KG1 (cell line): Measurements from ENCODE around the gene MCHR1.
A peak's percentile ranks its signal among the peaks of the same experiment; 100 is the strongest.
"Not testable (repeated sequence)": the region's sequence is repeated elsewhere in the genome, so short reads cannot be mapped to it uniquely, and the experiment has no call there.

ENCODE experiments used
- DNase-seq: peaks from one replicate; lab custom pipeline; 2025; lab: John Stamatoyannopoulos, UW

Gene MCHR1

DNA sequence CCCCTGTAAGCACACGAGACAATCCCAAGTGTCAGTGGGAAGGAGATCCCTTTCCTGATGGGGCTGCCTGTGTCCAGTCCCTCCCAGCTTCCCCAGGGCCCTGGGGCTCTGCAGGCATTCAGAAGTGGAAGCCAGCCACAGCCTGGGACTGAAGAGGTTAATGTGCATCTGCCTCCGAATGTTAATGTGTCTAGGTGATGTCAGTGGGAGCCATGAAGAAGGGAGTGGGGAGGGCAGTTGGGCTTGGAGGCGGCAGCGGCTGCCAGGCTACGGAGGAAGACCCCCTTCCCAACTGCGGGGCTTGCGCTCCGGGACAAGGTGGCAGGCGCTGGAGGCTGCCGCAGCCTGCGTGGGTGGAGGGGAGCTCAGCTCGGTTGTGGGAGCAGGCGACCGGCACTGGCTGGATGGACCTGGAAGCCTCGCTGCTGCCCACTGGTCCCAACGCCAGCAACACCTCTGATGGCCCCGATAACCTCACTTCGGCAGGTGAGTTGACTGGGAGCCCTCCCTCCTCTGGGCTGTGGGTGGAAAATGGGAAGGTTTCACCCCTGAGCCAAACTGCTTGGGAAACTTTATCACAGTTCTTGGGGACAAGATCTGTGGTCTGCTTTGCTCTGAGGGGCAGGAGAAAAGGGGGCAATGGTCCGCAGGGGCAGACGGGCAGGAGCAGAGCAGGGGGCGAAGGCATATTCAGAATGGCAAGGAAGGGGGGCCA lies at the start of gene MCHR1:
Gene MCHR1, plus strand, starts transcription at position 236 of the 715 bp plus-strand sequence. Its CDS starts 169 bp downstream, at position 405.
- no peak for DNase-seq

GRCh38 chr22:40631925-40632324 lies 47.4 kb upstream of the MCHR1 start:
- no peak for DNase-seq

GRCh38 chr22:40633036-40633435 lies 46.2 kb upstream of the MCHR1 start:
- DNase-seq = no peak

DNA sequence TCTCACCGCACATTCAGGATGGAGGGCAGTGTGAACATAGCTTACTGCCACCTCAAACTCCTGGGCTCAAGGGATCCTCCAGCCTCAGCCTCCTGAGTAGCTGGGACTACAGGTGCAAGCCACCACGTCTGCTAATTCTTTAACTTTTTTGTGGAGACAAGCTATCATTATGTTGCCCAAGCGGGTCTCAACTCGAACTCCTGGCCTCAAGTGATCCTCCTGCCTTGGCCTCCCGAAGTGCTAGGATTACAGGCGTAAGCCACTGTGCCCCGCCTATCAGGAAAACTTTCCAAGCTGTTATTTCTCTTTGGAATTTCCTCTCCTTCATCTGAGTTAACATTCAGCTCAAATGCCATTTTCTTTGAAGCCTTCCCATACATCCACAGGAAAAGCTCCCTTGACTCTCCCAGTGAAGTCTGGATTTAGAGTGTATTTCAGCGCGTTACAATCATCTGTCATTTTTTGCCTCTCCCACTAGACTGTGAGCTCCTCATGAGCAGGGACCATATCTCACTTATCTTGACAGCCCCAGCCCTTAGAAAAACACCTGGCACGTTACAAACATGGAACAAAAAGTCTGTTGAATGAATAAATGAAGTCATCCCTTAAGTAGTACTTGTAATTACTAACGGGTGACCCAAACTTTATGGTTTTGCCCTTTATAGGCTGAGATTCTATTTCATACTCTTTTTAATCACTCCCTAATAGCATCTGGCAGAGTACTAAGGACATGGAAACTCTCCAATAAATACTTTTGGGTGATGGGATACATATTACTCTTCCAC lies 45.0 kb upstream of the MCHR1 start:
- no peak for DNase-seq

DNA sequence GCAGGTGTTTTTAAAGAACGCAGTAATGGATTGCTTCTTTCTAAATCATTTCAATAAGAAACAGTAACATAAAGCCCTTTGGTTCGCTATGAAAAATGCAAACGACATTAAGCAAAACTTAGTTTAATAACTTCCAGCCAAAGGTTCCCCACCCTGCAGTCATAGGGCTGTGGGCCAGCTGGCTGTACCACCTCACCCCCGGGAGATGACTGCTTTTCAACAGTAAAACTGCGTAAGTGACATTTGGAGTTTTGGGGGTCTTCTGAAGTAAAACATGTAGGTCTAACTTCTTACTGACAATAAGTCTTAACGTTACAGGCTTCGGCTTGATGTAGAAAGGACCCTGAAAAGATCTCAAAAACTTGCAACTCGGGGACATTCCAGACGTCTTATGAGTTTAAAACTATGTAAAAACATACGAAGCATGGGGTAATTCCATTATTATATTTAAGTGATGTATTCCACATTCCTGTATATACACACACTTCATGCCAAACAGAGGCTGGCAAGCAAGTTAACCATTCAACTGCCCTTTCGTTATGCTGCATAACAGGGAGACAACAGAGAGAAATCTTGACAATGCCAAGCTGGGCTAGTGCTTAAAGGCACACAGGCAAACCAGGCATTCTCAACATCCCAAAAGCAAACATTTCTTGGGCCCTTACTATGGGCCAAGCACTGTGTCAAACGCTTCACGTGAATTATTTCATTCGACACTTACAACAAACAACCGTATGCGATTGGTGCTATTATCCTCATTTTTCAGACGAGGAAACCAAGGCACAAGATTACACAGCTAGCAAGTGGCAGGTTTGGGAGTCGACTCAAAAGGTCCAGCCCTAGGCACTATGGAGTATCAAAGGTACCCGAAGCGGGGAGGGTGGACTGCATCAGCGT lies 44.0 kb upstream of the MCHR1 start:
- no peak for DNase-seq

DNA sequence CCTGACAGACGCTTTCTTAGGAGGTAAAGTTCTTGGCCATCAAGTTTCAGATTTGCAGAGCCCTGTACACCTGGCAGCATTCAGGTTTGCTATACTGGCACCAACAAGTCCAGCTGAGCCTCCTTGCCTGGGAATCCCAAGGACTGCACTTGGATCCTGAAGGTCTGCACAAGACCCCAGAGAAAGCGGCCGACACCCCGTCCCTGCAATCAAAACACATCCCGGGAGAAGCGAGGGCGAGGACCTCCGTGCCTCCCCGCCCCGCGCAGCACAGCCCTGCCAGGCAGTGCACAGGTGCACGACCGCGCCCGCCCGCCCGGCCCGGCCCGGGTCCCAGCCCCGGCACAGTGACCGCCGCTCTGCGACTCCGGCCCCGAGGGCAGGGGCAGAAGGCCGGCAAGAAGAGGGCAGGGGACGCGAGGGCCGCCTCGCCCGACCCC lies 43.3 kb upstream of the MCHR1 start:
- DNase-seq = no peak

DNA sequence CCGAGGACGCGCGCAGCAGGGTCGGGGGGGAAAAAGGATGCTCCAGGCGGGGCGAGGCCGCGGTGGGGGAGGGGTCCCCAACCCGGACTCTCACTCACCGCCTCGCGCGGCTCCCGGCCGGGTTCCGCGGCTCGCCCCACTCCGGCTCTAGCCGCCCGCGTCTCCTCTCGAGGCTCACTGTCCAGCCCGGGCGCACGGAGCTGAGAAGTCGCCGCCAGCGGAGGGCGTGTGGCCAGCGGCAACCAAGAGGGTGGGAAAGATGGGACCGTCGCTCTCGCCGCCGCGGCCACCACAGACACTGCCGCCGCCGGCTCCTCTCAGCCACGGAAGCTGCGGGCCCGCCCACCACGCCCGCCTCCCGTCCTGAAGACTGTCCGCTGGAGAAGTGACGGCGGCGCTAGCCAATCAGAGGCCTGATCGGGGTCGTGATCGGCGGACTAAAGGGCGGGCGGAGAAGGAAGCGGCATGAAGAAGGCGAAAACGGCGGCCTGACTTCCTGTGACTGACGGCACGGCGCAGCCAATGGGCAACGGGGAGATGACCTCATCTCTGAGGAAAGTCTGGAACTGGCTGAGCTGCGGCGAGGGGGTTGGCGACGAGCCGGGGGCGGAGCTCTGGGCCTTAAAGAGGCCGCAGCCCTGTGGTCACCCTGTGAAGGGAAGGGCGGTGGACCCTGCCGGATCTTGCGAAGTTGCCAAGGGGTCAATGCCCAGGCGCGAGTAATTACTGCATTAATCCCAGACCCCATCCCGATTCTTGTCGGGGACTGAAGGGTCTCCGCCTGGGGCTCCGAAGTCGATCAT lies 42.7 kb upstream of the MCHR1 start, which contains the start of gene MRTFA:
Gene MRTFA, minus strand, starts transcription at position 340 of the 803 bp plus-strand sequence.
- DNase-seq = peak; percentile 98

DNA sequence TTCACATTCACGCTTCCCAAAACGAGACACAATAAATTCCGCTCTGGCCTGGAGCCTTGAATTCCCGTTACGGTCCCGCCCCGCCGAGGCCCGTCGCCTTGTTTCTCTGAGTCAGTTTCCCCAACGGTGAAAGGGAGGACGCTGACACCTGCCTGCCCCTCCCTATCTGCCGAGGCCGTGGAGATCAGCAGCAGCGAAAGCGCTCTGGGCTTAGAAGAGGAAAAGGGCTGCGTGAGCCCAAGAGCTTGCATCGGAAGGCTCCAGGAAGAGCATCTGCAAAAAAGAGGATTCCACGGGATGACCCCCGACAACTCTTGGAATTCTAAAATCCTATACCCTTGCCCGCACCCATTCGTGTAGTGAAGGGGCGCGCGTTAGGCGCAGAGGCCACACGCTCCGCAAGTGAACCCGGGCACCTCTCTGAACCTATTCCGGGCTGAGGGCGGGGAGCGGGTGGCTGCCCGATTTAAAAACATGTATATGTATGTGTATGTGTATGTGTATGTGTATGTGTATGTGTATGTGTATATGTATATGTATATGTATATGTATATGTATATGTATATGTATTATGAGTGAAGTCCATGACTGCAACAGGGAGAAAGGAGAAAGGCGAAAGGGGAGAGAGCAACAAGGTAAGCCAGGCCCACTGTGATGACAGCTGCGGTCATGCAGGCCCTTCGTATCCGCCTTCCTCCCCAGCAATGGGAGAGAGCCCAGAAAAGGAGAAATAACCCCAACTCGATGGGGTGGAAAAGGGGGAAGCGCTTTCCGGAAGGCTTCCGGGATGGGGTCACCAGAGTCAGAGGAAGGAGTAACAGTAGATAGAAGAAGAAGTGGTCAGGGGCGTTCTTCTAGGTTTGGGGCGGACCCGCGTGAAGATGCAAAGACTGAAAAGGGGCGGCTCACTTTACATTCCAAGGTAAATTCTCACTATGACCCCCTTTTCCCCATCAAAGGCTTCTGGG lies 41.8 kb upstream of the MCHR1 start:
- DNase-seq = peak; percentile 62

DNA sequence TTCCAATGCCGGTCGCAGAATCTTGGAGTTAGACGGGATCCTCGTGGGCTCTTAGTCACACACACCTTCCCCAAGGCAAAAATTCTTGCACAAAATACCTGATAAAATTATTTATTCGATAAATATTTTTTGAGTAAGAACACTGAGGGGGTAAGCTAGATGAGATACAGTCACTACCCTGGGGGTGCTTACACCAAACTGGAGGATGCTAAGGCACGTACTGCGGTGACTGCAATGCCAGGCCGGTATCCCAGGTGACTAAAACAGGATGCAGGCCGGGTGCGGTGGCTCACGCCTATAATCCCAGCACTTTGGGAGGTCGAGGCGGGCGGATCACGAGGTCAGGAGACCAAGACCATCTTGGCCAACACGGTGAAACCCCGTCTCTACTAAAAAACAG lies 41.0 kb upstream of the MCHR1 start:
- DNase-seq = no peak

DNA sequence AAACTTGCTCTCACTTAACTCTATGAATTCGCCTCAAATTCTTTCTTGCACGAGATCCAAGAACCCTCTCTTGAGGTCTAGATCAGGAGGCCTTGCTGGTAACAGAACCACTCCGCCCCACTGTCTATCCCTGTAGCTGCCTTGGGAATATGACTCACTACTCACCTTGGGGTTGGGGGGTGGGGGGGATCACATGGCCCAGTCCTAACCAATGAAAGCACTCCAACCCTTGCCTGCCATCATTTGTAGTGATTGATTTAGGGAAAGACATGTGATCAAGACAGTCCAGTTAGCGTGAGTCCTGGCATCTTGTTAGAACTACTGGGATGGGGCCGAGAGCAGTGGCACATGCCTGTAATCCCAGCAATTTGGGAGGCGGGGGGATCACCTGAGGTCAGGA lies 38.0 kb upstream of the MCHR1 start:
- no peak for DNase-seq

DNA sequence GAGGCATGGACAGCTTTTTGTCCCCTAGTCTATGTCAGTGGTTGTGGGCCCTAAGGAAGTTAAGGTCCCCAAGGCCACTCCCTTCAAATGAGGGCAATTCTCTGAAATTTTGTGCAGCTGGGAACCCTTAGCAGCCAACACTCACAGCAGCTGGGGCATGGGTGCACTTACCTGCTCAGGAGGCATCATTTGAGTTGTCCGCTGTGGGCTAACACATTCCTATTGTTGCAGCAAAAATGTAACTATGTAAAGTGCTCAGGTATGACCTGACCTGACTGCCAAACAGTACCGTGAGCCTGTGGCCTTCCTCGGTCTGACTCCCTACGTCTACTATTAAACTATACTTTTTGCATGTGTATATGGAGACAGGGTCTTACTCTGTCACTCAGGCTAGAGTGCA lies 37.0 kb upstream of the MCHR1 start:
- no peak for DNase-seq

GRCh38 chr22:40645579-40646197 lies 33.6 kb upstream of the MCHR1 start:
- DNase-seq = no peak

- DNase-seq = no peak
These were observed 30.9 kb upstream of the MCHR1 start for GRCh38 chr22:40648386-40648785.

- no peak for DNase-seq
These were observed 28.2 kb upstream of the MCHR1 start for GRCh38 chr22:40651057-40651456.

DNA sequence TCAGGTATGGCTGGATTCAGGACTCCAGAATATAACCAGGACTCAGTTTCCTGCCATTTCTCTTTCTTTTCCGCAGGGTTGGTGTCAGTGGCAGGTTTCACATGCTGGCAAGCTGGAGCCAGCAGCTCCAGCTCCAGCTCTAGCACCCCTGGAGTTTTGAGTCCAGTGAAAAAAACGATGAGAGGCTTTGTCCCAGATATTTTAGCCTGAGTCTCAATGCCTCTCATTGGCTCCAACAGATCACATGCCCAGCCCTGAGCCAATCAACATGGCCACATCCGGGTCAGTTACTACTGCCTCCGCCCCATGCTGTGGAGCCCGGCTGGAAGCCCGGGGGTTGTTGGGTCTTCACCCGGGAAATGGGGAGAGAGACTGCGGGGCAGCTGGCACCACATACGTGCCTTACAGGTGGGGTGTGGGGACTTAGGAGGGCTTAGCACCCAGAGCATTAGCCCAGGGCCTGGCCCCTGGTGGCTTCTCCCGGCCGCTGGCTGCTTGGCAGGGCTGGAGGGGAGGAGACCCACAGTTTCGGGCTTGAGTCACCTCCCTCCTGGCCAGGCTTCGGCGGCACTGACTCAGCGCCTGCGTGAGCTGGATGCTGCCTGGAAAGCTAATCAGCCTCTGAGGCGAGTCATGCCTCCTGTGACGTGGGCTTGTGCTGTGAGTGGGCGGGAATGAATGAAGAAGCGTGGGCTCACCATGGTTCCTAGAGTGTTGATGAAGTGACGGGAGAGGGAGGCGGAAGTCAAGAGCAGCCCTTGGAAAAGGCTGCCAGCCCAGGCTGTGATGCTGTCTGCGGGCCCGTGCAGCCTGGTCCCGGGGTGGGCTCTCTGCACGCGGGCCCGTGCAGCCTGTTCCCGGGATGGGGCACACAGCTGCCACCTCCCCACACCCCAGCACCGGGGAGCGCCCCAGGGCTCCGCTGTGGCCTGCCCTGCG lies 27.5 kb upstream of the MCHR1 start:
- DNase-seq = no peak

GRCh38 chr22:40653361-40653760 lies 25.9 kb upstream of the MCHR1 start:
- DNase-seq = no peak

DNA sequence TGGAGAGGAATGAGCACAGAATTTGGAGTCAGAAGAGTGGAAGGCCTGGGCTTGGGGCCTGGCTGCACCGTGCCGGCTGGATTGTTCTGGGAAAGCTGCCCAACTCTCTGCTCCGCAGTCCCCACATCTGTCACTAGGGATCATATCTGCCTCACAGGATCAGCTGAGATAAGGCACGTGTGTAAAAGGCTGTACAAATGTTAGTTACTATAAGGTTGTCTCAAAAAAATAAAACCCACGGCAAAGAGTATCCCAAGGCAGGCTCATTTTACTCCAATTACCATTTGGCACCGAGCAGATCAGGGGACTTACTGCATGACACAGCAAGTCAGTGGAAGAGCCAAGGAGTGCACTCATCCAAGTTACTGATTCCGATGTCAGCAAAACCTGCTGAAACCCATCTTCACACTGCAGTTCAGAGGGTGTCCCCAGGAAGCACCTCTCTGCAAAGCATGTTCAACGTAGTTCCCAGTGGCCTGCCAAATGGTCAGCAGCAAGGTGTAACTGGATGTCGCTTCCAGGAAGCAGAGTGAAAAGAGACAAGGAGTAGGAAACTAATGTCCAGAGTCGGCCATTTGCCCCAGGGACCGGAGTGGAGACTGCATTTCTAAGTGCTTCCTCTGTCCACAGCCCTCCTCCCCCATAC lies 24.6 kb upstream of the MCHR1 start:
- no peak for DNase-seq

GRCh38 chr22:40655941-40656340 lies 23.3 kb upstream of the MCHR1 start:
- not testable (repeated sequence) for DNase-seq
